MM.1S (cell line): ENCODE measurements around the gene PADI4.

Experiments used
- DNase-seq: peaks from one replicate; pipeline ENCODE4 v3.0.0-alpha.2; 2015
- H2AFZ ChIP-seq: fragments of 300-600 bp; sonication (generic); 2 replicates; pipeline ENCODE4 v1.6.0; 2016; ENCODE audit warnings: antibody characterized with exemption, low read length
- H3F3A ChIP-seq: fragments of 300-600 bp; sonication (generic); 2 replicates; pipeline ENCODE4 v1.6.1; 2016; ENCODE audit warnings: mild to moderate bottlenecking, antibody characterized with exemption, low read length, moderate library complexity, mixed read lengths; ENCODE audit not compliant: insufficient read depth
- H3K27ac ChIP-seq: fragments of 300-600 bp; sonication (generic); 2 replicates; pipeline ENCODE4 v1.5.1; 2016; ENCODE audit warnings: mild to moderate bottlenecking, low read length
- H3K27me3 ChIP-seq: fragments of 300-600 bp; sonication (generic); replicated peaks from 2 replicates; pipeline ENCODE4 v1.6.0; 2016; ENCODE audit warnings: low read length; ENCODE audit not compliant: insufficient read depth
- H3K36me3 ChIP-seq: fragments of 300-600 bp; sonication (generic); replicated peaks from 2 replicates; pipeline ENCODE4 v1.6.1; 2016; ENCODE audit warnings: mild to moderate bottlenecking, low read length, mixed read lengths; ENCODE audit not compliant: insufficient read depth
- H3K4me1 ChIP-seq: fragments of 300-600 bp; sonication (generic); 2 replicates; pipeline ENCODE4 v1.6.1; 2016; ENCODE audit warnings: low read length, mixed read lengths
- H3K4me2 ChIP-seq: fragments of 300-600 bp; sonication (generic); 2 replicates; pipeline ENCODE4 v1.6.0; 2016; ENCODE audit warnings: low read depth, low read length
- H3K4me3 ChIP-seq: fragments of 300-600 bp; sonication (generic); 2 replicates; pipeline ENCODE4 v1.5.1; 2016; ENCODE audit warnings: low read length, mixed read lengths
- H3K79me2 ChIP-seq: fragments of 300-600 bp; sonication (generic); 2 replicates; pipeline ENCODE4 v1.6.1; 2016; ENCODE audit warnings: mixed run types, low read length, mixed read lengths
- H3K9ac ChIP-seq: fragments of 300-600 bp; sonication (generic); 2 replicates; pipeline ENCODE4 v1.6.1; 2016; ENCODE audit warnings: low read length, mixed read lengths
- H3K9me2 ChIP-seq: fragments of 300-600 bp; sonication (generic); replicated peaks from 2 replicates; pipeline ENCODE4 v1.6.1; 2016; ENCODE audit warnings: mild to moderate bottlenecking, low read length, mixed read lengths; ENCODE audit not compliant: insufficient read depth
- H3K9me3 ChIP-seq: fragments of 300-600 bp; sonication (generic); replicated peaks from 2 replicates; pipeline ENCODE4 v1.6.1; 2016; ENCODE audit warnings: mild to moderate bottlenecking, low read length, mixed read lengths; ENCODE audit not compliant: insufficient read depth
- H4K20me1 ChIP-seq: fragments of 300-600 bp; sonication (generic); 2 replicates; pipeline ENCODE4 v1.6.1; 2016; ENCODE audit warnings: mild to moderate bottlenecking, low read length, moderate library complexity, mixed read lengths; ENCODE audit not compliant: insufficient read depth
- EZH2 ChIP-seq: fragments of 300-600 bp; sonication (generic); optimal IDR thresholded peaks from 2 replicates; pipeline ENCODE3; 2017; ENCODE audit warnings: low read depth, mild to moderate bottlenecking, antibody characterized with exemption, low read length, mixed read lengths
- EZH2phosphoT487 ChIP-seq: fragments of 300-600 bp; sonication (generic); IDR thresholded peaks from 2 replicates; pipeline ENCODE4 v1.6.1; 2018; ENCODE audit warnings: antibody characterized with exemption, low read length
- TF ChIP-seq, protein P1 (sequence below): fragments of 300-600 bp; sonication (generic); IDR thresholded peaks from 2 replicates; pipeline ENCODE4 v1.5.1; 2016; ENCODE audit warnings: antibody characterized with exemption, low read length, mixed read lengths

PADI4 gene

DNA sequence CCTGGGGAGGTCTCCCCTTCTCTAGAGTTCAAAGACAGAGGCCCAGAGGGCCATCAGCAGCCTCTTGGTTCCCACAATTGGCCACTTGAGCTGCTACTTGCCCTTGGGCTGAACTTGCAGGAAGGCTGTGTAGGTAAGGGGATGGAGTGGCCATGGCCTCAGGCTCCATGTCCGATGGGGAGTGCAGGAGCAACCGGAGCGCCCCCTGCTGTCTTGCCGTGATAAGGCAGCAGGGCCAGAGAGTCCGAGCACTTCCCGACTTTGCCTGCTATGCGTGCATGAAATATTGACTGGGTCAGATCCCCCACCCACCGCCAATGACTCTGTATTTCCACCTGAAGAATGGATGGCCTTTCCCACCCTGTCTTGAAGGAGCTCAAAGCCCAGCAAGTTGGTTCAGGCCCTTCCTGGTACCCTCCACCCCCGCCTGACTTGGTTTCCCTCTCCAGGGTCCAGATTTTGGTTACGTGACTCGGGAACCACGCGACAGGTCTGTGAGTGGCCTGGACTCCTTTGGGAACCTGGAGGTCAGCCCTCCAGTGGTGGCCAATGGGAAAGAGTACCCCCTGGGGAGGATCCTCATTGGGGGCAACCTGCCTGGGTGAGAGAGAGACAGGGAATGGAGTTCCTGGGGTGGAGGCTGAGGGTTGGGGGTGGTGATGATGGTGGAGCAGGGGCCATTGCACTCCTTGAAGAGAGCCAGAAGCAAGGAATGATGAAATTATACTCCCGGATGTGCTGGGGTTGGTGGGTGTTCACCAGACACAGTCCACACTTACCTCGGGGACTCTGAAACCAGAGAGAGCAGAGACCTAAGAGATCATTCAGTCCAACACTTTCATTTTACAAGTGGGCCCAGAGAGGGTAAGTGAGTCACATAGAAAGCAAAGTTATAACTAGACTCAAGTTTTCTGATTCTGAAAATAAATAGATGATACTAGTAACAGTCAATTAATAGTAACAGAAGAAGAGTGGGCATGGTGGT is 33.5 kb upstream of the PADI4 start:
- H3K4me2 ChIP-seq, result no peak overlapping the region
- DNase-seq, result no peak
- H3K9ac ChIP-seq, result no peak overlapping the region
- H3K79me2 ChIP-seq, result no peaks in the 10 kb centered on the region
- H3K4me3 ChIP-seq, result no peak overlapping the region
- no peak overlapping the region for H3K27ac ChIP-seq
- no peak overlapping the region for H2AFZ ChIP-seq
- H3K9me3 ChIP-seq, result no peaks in the 10 kb centered on the region
- H4K20me1 ChIP-seq, result no peaks in the 10 kb centered on the region
- H3K36me3 ChIP-seq, result no peaks in the 10 kb centered on the region
- H3K4me1 ChIP-seq, result no peaks in the 10 kb centered on the region
- no peaks in the 10 kb centered on the region for H3F3A ChIP-seq
- H3K9me2 ChIP-seq, result no peaks in the 10 kb centered on the region
- peaks cover 88% of the 10 kb centered on the region for H3K27me3 ChIP-seq
- no peak for TF ChIP-seq EZH2
- no peak for TF ChIP-seq EZH2phosphoT487
- TF ChIP-seq, protein P1, sequence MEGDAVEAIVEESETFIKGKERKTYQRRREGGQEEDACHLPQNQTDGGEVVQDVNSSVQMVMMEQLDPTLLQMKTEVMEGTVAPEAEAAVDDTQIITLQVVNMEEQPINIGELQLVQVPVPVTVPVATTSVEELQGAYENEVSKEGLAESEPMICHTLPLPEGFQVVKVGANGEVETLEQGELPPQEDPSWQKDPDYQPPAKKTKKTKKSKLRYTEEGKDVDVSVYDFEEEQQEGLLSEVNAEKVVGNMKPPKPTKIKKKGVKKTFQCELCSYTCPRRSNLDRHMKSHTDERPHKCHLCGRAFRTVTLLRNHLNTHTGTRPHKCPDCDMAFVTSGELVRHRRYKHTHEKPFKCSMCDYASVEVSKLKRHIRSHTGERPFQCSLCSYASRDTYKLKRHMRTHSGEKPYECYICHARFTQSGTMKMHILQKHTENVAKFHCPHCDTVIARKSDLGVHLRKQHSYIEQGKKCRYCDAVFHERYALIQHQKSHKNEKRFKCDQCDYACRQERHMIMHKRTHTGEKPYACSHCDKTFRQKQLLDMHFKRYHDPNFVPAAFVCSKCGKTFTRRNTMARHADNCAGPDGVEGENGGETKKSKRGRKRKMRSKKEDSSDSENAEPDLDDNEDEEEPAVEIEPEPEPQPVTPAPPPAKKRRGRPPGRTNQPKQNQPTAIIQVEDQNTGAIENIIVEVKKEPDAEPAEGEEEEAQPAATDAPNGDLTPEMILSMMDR, result peak; percentile 64

DNA sequence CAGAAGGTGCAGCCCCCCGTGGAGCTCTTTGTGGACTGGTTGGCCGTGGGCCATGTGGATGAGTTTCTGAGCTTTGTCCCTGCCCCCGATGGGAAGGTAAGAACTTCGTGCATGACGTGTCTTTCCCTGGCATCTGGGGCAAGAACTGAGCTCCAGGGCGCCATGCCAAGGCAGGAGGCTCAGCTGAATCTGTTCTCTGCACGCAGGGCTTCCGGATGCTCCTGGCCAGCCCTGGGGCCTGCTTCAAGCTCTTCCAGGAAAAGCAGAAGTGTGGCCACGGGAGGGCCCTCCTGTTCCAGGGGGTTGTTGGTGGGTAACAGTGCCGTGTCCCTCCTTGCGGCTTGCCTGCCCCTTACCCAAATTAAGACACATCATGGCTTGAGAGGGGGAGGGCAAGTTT is 31.4 kb upstream of the PADI4 start:
- Histone ChIP-seq H2AFZ (no peak overlapping the region), H3F3A (no peaks in the 10 kb centered on the region), H3K9me2 (no peaks in the 10 kb centered on the region), H3K27me3 (peaks cover 88% of the 10 kb centered on the region), H3K4me1 (no peaks in the 10 kb centered on the region), H3K4me2 (no peak overlapping the region), H3K9me3 (no peaks in the 10 kb centered on the region), H3K79me2 (no peaks in the 10 kb centered on the region), H3K4me3 (no peak overlapping the region), H3K9ac (no peak overlapping the region), H4K20me1 (no peaks in the 10 kb centered on the region), H3K36me3 (no peaks in the 10 kb centered on the region), H3K27ac (no peak overlapping the region)
- TF ChIP-seq, protein P1, result no peak
- TF ChIP-seq EZH2 (no peak), EZH2phosphoT487 (no peak)
- DNase-seq, result no peak

DNA sequence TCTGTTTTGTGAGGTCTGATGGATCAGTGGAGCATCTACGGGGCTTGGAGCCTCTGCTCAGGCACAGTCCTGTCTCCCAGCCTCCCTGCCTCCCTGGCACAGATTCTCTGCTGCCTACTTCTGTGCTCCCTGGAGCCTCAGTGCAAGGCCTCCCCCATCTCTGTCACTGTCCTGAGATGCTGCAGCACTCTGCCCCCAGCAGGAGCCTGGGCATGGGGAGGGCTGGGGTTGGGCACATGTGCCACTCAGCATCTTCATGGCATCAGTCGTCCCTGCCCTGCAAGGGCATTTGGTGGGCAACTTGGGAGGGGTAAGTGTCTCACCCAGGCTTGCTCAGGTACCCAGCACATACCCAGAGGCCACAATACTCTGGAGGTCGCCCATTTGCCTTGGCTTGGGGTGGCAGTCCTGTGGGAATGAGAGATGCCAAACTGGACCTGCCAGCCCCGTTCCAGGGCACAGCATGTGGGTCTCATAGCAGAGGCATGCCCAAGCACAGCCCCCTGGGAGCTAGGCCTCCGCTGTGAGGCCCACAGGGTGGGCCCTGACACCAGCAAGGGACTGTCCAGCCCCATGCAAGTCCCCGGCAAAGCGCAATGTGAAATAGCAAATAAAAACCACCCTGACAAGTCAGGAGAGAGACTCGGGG is 30.4 kb upstream of the PADI4 start:
- Histone ChIP-seq H3K4me1 (no peaks in the 10 kb centered on the region), H3F3A (no peaks in the 10 kb centered on the region), H3K79me2 (no peaks in the 10 kb centered on the region), H3K4me2 (no peak overlapping the region), H3K9me2 (no peaks in the 10 kb centered on the region), H3K27ac (no peak overlapping the region), H3K27me3 (peaks cover 98% of the 10 kb centered on the region), H3K9ac (no peak overlapping the region), H3K9me3 (no peaks in the 10 kb centered on the region), H3K4me3 (no peak overlapping the region), H3K36me3 (no peaks in the 10 kb centered on the region), H2AFZ (no peak overlapping the region), H4K20me1 (no peaks in the 10 kb centered on the region)
- TF ChIP-seq, protein P1, result no peak
- TF ChIP-seq EZH2 (no peak), EZH2phosphoT487 (no peak)
- DNase-seq, result no peak
